Activated T-helper 1 cell treated with Interleukin-2 at 50 U/mL for 16 hours (primary cell): ENCODE measurements around the gene ZNHIT2.
A peak's percentile ranks its signal among the peaks of the same experiment; 100 is the strongest.

Experiments
- DNase-seq: peaks from one replicate; pipeline ENCODE4 v3.0.0-alpha.2; 2020; ENCODE audit warnings: low read depth

Gene ZNHIT2

DNA sequence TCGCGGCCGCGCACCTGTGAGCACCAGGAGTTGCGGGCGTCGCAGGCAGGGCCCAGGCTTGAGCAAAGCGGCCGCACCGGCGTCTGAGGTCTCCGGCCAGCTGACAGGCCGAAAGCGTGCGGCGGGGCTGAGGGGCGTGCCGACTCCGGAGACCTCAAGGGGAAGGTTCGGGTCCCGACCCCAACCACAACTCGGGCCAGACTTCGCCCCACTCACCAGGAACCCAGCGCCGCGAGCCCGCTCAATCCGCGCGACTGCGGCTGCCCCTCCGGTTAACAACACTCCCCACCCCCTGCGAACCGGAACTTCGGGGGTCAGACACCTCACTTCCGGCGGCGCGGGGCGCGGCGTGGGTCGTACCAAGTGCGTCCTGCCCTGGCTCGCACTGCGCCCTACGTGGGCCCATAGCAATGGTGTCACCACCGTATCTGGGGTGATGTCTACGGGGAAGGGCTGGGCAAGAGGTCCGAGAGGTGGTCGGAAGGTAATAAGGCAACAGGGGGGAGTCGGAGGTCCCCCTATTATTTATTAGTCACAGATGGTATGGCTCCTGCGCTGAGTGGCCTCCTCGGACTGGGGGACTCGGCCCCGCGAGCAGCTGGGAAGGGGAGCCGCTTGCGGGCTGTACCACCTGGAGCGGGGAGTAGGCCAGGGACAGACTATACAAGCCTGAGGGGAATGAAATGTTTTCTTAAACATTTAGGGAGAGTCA, 16.9 kb upstream of the ZNHIT2 start, which contains the start of gene SYVN1:
TSS of gene SYVN1 (minus strand) at position 280 of the 712 bp plus-strand sequence. CDS start 918 bp downstream, outside the sequence.
- DNase-seq = peak; percentile 87

DNA sequence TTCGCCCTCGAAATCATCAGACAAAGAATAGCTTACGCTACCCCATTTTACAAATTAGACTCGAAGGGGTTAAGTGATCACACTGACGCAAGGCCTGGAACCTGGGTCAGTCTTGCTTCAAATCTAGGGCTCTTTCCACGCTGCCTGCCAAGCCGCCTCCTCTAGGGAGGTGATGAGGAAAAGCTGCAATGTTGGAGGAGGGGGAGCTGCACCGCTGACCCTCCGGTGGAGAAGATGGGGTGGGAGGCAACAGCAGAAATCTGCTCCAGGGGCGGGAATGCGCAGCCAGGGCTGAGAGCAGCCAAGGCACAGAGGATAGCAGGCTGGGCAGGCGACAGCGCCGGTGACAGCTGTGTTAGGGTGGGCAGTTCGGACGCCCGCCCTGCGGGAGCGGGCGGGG, 16.2 kb upstream of the ZNHIT2 start:
- DNase-seq = no peak

GRCh38 chr11:65132988-65133700, 15.6 kb upstream of the ZNHIT2 start:
- no peak for DNase-seq

GRCh38 chr11:65132238-65132987, 14.9 kb upstream of the ZNHIT2 start:
- DNase-seq = no peak

- DNase-seq = no peak
These were observed 14.4 kb upstream of the ZNHIT2 start for GRCh38 chr11:65131895-65132237.

DNA sequence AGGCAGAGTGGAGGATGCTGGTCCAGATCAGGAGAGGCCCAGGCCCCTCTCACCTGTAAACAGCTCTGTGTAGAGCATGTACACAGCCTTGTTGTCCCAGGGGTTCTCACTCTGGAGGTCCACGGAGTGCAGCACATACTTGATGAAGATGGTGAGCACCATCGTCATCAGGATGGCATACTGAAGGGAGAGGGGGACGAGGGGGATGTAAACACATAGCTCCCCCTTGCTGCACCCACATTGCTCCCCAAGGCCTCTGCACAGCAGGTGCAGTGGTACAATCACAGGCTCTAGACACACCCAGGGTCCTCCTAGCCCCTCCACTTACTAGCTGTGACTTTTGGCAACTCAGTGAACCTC, 13.9 kb upstream of the ZNHIT2 start:
- no peak for DNase-seq

DNA sequence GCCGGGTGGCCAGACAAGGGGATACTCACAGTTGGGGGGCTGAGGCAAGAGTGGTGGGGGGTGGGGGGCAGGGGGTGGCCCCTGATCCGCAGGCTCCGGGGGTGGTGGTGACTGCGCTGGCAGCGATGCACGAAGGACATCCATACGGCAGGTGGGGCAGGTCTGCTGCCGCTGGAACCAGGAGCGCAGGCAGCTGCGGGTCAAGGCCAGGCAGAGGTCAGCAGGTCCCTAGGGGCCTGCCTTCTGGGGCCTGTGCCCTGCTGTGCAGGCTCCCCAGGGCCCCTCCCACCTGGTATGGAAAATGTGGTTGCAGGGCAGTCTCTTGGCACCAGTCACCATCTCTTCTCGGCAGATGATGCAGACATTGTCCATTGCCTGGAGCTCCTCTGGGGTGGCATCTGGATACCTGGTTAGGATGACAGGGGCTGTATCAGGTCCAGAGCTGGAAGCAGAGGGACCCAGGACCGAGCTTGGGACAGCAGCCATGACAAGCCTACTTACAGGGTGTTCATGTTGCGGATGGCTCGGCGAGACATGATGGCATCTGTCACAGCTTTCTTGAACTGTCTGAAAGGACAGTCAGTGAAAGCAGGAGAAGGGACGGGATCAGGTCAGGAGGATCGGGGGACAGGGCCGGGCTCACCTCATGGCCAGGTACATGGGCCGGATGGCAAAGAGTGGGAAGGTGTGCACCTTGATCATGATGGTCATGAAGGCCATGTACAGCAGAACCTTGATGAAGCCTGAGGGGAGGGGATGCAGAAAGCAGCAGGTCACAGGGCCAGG, 13.3 kb upstream of the ZNHIT2 start:
- no peak for DNase-seq

GRCh38 chr11:65129649-65130441, 12.3 kb upstream of the ZNHIT2 start:
- no peak for DNase-seq

DNA sequence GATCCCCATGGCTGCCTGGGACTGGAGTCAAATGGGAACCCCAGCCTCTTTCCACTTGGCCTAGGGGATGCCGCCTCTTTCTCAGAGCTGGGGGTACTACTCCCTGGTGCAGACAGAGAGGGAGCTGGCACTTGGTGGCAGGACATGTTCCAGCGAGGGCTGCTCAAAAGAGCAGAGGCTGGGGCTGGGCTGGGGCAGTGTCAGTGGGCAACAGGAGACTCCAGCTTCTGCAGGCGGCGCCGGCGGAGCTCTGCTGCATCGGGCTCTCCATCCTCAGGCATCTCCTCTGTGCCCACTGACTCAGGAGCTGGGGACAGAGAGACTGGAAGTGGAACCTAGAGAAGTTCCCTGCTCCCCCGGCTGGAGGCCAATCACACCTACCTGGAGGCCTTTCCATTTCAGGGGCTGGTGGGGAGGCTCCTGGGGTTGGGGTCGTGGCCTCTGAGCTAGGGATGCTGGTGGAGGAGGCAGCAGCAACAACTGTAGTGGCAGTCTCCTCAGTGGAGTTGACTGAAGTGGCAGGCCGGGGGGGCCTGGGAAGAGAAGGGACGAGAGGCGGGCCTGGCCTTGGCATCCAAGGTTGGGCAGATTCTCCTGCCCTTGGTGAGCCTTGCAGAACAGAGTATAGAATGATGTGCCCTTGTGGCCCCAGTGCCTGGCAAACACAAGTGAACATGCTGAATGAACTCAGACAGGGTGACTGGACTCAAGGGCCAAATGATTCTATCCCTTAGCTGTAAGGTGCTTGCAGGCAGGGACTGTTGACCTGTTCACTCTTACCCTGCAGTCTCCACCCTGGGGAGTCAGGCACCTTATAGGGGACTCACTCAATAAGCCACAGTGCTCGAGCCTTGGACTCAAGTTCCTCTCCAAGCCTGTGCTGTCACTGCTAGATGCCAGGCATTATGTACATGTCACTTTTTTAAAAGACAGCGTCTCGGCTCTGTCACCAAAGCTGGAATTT, 11.0 kb upstream of the ZNHIT2 start:
- DNase-seq = no peak

DNA sequence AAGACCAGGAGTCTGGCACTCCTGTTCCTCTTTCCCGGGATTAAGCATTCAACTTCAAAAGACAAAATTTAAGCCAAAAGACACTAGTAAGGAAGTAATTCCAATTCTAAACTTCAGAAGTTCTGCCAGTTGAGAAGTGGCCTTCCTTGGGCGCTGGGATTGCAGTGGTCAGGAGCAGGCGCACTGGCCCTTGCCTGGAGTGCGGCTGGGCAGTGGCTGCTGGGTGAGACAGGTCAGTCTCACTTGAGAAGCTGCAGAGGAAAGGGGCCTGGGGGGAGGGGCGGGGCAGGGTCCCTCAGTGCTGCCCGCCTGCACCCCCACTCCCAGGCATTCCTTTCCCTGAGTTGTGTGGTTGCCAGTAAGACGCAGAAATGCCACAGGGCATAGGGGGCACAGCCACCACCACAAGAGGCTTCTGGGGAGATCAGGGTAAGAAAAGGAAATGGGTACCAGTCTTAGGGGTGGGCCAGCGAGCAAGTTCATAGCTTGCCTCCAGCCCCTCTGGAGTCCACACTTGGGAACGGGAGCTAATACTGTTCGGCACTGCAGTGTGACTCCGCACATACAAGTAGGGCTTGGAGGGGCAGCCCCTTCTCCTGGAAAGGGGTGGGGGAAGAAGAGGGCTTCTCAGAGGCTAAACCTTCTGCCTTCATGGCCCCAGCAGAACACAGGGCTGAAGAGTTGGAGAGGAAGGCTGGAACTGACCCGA, 10.1 kb upstream of the ZNHIT2 start:
- no peak for DNase-seq

DNA sequence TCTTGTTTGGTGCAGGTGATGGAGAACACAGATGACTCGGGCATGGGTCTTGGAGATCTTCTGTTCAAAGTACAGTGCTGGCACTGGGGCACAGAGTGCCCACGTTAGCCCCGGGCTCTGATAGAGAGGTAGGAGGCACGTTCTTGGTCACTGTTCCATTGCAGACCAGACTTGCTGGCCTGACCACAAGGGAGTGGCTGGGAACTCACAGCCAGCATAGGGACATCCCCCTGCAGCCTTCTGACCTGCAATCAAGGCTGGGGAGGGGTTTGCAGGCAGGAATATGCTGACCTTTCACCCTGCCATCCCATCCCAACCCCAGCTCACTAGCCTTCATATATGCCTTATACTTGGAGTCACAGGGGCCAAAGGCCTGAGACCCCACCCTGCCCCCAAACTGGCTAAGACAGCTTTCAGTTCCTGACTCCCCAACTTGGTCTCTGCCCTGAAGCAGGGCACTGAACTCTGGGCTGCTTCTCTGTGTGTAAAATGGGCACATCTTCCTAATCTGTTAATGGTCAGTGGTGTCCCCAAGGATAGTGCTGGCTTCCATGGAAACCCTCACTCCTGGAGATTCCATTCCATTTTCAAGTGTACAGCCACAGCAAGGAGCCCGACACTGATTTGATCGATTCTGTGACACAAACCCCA, 9.2 kb upstream of the ZNHIT2 start:
- DNase-seq = no peak

DNA sequence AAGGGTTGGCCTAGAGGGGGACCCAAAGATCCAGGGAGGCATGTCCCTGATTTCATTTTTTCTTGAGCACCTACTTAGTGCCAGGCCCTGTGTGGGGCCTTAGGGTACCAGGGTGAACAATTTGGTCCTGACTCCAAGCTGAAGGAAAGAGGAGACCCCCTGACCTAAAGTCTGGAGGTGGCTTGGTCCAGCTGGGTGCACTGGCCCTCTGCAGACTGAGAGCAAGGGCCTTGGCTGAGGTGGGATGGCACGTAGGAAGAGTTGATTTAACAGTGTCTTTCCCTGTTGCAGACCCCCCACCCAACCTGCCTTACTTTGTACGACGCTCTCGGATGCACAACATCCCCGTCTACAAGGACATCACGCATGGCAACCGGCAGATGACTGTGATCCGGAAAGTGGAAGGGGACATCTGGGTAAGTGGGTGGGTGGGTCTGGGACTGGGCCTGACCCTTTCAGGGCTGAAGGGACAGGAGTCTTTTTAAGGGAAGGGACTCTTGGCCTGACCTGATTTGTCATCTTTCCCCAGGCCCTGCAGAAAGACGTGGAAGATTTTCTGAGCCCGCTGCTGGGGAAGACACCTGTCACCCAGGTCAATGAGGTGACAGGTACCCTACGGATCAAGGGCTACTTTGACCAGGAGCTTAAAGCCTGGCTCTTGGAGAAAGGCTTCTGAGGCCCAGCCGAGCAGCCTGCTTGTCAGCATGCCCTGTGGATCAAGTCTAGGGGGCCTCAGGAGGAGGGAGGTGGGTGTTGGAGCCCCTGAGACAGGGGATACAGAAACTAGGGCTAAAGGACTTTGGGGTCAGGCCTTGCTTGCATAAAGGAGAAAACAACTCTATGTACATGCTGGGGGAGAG, 7.9 kb upstream of the ZNHIT2 start:
- no peak for DNase-seq

DNA sequence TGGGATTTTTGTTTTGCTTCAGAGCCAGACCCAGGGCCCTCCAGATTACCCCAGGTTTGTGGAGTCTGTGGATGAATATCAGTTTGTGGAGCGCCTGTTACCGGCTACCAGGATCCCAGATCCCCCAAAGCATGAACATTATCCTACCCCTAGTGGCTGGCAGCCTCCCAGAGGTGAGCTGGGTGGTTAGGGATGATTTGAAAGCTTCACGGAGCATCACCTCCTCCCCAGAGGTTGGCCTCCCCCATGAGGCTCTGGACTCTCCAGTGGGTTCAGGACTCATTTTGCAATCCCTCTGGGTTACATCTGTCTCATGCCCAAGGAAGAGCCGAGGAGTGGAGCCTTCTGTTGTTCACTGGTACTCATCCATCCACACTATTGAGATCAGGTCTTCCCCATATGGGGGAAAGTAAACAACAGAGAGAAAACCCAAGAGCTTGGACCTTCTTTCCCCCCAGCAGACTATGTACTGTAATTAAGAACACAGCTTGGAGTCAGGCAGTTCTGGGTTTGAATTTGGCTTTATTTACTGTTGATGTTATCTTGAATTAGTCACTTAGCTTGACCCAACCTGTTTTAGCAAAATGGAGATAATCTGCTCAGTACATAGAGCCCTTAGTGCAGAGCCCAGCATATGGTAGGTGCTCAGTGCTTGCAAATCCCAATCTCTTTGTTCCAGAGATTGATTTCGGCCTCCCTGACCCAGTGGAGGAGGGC, 7.1 kb upstream of the ZNHIT2 start:
- no peak for DNase-seq

DNA sequence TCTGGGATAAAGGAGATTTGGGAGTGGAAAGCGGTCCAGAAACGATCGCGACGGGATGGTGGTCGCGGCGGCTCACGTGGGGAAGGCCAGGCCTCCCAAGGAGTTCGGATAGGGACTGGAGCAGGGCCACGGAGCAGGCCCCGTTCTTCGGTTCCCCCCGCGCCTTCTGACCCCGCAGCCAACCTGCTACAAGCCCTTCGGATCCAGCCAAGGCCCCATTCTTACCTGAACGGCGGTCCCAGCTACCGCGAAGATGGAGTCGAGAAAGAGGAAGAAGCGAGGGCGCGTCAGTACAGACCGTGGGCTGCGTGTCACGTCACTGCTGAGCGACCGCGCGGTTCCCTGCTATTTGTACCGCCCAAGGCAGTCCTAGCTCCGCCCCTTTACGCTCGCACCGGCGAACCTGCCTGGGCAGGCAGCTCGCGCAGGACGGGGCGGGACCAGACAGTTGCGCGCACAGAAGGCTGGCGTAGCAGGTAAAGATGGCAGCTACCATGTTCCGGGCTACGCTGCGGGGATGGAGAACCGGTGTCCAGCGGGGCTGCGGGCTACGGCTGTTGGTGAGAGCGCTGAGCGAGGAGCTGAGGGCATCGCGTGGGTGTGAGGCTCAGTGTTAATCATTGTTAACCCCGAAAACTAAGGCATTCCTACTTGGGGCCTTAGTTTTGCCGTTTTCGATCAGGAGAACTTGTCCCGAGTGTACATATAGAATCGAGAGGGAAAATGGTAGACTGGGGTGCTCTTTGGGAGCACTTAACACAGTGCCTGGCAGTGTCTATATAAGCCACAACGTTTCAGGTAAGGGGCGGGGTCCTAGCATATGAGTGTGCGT, 4.6 kb upstream of the ZNHIT2 start, which contains the start of the genes FAU and MRPL49:
TSS of gene FAU (minus strand) at position 270 of the 832 bp plus-strand sequence. CDS start 321 bp downstream, outside the sequence.
TSS of gene MRPL49 (plus strand) at position 457 of the 832 bp plus-strand sequence. CDS start at position 483, 26 bp downstream.
- peak; percentile 99 for DNase-seq

GRCh38 chr11:65121447-65121864, 4.0 kb upstream of the ZNHIT2 start:
- DNase-seq = no peak

DNA sequence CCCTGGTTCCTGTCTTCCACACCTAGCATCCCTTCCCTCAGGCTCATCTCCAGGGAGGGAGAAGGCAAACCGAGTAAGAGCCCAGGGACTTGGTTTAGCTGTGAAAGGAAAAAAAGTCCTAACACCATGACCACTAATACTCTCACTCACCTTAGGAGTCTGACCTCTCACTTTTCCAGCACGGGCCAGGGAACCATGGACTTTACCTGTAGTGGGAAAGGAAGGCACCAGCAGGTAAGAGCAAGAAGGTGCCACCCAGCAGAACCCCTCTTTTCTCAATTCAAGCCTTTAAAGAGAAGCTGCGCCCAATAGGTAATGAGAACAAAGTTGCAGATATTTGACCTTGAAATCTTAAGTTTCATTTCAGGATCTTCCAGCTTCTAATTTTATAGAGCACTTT, 3.3 kb upstream of the ZNHIT2 start:
- DNase-seq = no peak
